Activated T-cell treated with anti-CD3 and anti-CD28 coated beads for 1 hour (primary cell): Measurements from ENCODE around the gene SNRPD2.
"Not testable (repeated sequence)": the region's sequence is repeated elsewhere in the genome, so short reads cannot be mapped to it uniquely, and the experiment has no call there.

Experiments
- DNase-seq: peaks from one replicate; pipeline ENCODE4 v3.0.0-alpha.2; 2020; ENCODE audit warnings: low read depth

SNRPD2 gene

GRCh38 chr19:45705115-45705514 lies 13.4 kb upstream of the SNRPD2 start:
- no peak for DNase-seq

DNA sequence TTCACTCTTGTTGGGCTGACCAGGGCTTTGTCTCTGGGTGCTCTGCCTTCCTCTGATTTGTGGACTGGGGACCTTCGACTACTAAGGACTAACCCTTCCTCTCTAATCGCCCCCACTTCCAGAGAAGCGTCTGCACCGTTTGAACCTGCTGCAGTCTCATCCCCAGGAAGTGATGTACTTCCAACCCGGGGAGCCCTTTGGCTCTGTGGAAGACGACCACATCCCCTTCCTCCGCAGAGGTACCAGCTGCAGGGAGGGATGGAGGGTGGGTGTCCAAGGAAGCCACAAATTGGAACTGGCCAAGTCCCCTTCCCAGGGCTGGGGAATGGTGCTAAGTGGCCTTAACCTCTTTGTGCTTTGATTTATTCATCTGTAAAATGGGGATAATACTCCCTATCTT lies 9.9 kb upstream of the SNRPD2 start:
- DNase-seq = no peak

DNA sequence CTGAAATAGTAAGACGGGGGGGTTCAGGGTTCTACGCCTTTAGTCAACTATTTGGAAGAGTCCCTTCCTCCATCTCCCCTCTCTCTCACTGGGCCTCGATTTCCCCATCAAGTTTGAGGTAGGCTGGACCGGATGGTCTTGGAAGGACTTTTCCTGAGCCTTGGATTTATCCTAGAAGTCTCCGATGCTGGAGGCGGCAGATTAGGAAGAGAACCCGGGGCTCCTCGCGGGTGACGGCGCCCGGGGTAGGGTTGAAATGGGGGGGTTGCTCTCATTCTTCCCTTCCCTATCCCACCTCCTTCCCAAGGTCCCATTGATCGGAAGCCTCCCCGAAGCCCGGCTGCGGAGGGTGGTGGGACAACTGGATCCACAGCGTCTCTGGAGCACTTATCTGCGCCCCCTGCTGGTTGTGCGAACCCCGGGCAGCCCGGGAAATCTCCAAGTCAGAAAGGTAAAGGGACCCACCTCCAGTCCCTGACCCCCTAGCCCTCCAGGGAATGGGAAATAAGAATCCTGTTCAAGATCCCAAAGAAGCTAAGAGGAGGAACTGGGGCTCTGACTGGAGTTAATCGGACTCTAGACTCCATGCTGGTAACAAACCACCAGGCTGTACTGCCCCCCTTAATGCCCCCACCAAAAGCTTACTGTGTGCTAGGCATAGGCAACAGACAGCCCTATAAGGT lies 1.5 kb upstream of the SNRPD2 start:
- peak; percentile 79 for DNase-seq

DNA sequence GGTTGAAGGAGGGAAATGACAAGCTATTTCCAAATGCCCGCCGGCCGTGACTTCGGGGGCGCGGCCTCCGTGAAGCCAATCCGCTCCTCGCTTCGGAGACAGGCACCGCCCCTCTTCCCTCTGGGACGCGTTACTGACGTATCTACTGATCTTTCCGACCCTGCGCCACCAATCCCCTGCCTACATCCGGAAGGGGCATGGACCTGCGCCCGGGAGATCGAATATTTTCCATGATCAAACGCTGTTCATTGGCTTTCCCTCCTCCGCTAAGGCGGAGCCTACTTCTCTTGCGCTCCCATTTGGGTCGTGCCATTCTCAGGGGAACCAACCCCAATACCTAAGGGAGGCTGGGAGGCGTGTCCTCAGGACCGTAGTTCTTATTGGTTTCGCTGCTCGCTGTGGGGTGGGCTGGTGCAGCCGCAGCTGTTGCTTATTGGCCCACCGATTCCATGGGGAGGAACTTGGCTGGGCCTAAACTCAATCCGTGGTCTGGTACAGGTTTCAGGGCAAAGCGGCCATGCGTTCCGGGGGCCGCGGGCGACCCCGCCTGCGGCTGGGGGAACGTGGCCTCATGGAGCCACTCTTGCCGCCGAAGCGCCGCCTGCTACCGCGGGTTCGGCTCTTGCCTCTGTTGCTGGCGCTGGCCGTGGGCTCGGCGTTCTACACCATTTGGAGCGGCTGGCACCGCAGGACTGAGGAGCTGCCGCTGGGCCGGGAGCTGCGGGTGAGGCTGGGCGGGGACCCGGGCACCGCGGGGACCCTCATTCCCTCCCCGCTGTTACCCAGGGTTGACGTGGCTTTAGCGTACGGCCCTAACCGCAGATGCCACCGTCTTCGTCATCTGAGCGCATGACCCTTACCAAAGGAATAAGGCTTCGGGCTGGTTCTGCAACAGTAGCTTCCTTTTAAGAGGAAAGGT lies 693 bp upstream of the SNRPD2 start, which contains the start of gene QPCTL:
QPCTL (plus strand) TSS at position 480 of the 919 bp plus-strand sequence; CDS start at position 518, 38 bp downstream.
- peak; percentile 94 for DNase-seq

GRCh38 chr19:45687599-45687998 lies 4.2 kb downstream of the SNRPD2 start:
- no peak for DNase-seq

GRCh38 chr19:45685045-45685444 lies 6.7 kb downstream of the SNRPD2 start:
- DNase-seq = not testable (repeated sequence)

GRCh38 chr19:45682908-45683307 lies 8.8 kb downstream of the SNRPD2 start:
- DNase-seq = no peak

GRCh38 chr19:45682117-45682516 lies 9.6 kb downstream of the SNRPD2 start:
- no peak for DNase-seq

DNA sequence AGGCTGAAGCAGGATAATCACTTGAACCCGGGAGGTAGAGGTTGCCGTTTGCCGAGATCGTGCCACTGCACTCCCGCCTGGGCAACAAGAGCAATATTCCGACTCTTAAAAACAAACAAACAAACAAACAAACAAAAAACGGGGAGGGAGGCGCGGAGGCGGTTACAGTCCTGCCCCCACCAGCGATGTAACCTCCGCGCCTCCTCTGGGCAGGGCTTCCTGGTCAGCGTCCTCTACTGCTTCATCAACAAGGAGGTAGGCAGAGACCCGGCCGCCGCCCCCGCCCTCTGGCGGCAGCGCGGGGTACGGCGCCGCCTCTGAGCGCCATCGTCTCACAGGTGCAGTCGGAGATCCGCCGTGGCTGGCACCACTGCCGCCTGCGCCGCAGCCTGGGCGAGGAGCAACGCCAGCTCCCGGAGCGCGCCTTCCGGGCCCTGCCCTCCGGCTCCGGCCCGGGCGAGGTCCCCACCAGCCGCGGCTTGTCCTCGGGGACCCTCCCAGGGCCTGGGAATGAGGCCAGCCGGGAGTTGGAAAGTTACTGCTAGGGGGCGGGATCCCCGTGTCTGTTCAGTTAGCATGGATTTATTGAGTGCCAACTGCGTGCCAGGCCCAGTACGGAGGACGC lies 10.2 kb downstream of the SNRPD2 start:
- DNase-seq = peak; percentile 80

GRCh38 chr19:45677351-45678230 lies 14.2 kb downstream of the SNRPD2 start:
- DNase-seq = peak; percentile 79

GRCh38 chr19:45676851-45677263 lies 14.9 kb downstream of the SNRPD2 start:
- DNase-seq = peak; percentile 38

- no peak for DNase-seq
These were observed 16.8 kb downstream of the SNRPD2 start for GRCh38 chr19:45674946-45675345.

- peak; percentile 38 for DNase-seq
These were observed 20.9 kb downstream of the SNRPD2 start for GRCh38 chr19:45670670-45671453.

GRCh38 chr19:45668342-45668871 lies 23.3 kb downstream of the SNRPD2 start:
- DNase-seq = no peak

DNA sequence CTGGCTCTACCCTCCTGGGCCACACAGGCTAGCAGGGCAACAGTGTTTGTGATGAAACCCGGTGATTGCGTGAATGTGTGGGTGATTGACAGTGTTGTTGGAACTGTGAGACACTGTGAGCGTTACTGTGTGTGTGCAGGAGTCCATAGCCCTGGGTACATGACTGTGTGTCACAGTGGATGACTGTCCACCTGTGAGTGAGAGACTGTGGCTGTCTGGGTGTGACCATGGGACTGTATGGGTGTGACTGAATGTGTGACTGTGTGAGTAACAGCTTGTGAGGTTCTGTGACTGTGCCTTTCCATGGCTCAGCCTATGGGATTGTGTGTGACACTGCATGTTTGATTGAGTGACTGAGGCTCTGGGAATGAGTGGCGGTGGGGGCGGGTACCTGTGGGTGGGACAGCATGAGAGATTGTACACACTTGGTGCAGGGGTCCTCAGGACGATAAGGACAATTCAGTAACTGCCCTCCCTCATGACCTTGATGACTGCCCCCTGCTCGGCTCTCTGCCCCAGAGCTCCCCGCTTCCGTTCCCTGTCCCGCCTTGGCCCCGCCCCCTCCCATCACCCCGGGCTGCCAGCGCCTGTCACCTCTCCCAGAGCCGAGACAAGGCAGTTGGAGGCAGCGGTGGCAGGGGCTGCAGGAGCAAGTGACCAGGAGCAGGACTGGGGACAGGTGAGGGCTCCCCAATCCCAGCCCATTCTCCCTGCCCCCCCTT lies 24.0 kb downstream of the SNRPD2 start, which contains the start of gene GIPR:
GIPR (plus strand) TSS at position 602 of the 722 bp plus-strand sequence. CDS start 1,300 bp downstream, outside the sequence.
- peak; percentile 46 for DNase-seq

DNA sequence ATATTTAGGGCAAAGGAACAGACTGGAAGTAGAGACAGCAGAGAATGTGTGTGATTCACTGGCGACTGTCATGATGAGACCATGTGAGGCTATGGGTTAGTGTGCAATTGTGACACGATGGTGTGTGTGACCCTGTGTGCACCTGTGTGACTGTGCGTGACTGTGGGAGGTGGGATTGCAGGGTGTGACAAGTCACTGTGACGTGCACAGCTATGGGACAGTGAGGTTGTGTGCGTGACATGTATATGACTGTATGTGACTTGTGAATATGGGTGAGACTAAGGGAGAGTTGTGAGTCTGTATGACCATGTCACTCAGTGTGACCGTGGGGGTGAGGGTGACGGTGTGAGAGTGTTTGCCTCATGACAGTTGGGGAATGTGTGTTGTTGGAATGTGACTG lies 27.2 kb downstream of the SNRPD2 start:
- no peak for DNase-seq

DNA sequence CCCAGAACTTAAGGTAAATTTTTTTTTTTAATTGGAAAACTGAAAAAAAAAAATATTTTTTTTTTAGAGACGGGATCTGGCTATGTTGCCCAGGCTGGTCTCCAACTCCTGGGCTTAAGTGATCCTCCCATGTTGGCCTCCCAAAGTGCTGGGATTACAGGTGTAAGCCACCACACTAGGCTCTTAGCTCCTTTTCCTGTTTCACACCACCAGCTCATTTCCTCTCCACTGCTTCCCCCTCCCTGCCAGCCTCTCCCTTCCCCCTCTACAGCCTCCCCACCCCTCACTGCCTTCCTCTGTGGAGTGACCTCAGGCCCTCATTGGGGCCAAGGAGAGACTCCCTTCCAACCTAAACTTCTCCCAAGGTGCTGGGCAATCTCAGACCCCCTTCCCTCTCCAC lies 28.0 kb downstream of the SNRPD2 start:
- DNase-seq = no peak

DNA sequence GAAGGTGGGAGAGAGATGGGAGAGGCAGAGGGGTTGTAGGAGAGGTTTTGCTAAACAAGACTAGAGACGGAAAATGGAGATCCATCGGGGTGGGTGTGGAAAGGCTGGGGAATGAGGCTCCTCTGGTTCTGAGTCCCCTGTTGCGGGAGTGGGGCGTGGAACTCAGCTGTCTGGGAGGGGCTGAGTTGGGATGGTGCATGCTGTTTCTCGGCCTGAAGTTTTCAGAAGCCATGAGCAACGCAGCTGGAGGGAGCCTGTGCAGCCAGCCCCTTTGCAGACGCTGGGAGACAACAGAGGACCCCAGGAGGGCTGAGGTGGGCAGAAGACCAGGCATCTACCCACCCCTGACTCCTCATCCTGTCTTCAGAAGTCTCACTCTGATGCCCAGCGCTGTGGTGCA lies 31.1 kb downstream of the SNRPD2 start:
- DNase-seq = no peak

GRCh38 chr19:45659096-45659729 lies 32.5 kb downstream of the SNRPD2 start:
- no peak for DNase-seq
